LNCaP clone FGC (cell line): ENCODE results near the gene CEP131.

Experiments
- DNase-seq: peaks from one replicate; pipeline ENCODE4 v3.0.0-alpha.2; 2011; ENCODE audit warnings: low read depth
- H3K4me3 ChIP-seq: 2 replicates; pipeline ENCODE4 v1.5.1; 2011; ENCODE audit warnings: mild to moderate bottlenecking, low read depth, low read length, control low read depth
- TF ChIP-seq, protein P1 (sequence below): IDR thresholded peaks from 2 replicates; pipeline ENCODE4 v1.5.1; 2012; ENCODE audit warnings: mild to moderate bottlenecking; ENCODE audit not compliant: control insufficient read depth, insufficient read depth; ENCODE audit errors: extremely low read depth

Gene CEP131

DNA sequence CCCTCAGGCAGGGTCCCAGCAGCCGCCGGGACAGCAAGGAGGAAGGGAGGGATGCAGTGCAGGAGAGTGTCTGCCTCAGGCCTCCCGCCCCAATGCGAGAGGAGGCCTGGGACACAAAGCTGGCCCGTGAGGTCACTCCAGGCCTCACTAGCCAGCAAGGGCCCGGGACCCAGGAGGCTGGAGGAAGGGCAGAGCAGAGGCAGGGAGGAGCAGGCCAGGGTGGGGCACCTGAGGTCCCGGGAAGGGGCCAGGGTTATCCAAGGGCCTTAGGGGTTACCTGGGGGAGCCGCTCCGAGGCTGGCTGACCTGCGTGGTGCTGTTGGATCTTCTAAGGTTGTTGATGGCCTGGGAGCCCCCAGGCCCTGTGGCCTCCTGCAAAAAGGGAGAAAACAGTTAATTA is 14.1 kb downstream of the CEP131 start:
- TF ChIP-seq, protein P1, sequence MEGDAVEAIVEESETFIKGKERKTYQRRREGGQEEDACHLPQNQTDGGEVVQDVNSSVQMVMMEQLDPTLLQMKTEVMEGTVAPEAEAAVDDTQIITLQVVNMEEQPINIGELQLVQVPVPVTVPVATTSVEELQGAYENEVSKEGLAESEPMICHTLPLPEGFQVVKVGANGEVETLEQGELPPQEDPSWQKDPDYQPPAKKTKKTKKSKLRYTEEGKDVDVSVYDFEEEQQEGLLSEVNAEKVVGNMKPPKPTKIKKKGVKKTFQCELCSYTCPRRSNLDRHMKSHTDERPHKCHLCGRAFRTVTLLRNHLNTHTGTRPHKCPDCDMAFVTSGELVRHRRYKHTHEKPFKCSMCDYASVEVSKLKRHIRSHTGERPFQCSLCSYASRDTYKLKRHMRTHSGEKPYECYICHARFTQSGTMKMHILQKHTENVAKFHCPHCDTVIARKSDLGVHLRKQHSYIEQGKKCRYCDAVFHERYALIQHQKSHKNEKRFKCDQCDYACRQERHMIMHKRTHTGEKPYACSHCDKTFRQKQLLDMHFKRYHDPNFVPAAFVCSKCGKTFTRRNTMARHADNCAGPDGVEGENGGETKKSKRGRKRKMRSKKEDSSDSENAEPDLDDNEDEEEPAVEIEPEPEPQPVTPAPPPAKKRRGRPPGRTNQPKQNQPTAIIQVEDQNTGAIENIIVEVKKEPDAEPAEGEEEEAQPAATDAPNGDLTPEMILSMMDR, result no peak
- no peak for DNase-seq

DNA sequence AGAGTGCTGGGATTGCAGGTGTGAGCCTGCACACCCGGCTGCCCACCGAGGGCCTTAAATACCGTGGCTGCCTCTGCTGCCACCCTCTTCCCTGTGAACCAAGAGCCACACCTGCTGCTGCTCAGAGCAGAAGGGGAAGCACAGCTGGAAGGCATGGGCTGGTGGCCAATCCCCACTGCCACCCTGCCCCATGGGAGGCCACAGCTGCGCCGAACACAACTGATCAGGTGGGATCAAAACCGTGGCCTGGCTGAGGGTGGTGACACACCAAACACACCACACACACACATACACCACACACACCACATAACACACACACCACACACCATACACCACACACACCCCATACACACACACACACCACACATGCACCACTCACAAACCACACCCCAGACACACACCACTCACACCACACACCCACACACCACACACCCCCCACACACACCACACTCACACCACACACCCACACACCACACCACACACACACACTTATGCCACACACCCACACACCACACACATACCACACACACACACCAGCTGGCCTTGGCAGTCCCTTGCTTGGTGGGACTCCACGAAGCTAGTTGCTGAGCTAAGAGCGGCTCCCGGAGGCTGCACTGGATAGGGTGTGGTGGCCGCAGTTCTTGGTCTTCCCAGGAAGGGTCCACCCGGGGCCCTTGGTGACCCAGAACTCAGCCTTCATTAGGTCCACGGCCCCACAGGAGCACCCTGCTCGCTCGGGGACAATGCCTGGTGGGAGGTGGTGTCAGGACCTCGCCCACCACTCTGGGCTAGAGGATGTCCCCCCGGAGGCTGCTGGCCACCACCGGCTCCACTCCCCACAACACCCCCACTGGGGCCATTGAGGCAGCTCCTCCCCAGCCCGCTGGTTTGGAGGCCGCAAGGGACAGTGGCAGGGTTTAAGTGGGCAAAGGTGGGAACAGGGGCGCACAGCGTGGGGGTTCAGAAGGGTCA is 14.9 kb downstream of the CEP131 start:
- TF ChIP-seq, protein P1, result no peak
- no peak overlapping the region for H3K4me3 ChIP-seq
- DNase-seq, result no peak

More for the DNA sequence above, 14.1 kb downstream of the CEP131 start:
- H3K4me3 ChIP-seq, result no peak overlapping the region

GRCh38 chr17:81206657-81207056 is 16.1 kb downstream of the CEP131 start:
- H3K4me3 ChIP-seq, result no peak overlapping the region
- TF ChIP-seq, protein P1, result no peak
- no peak for DNase-seq

GRCh38 chr17:81206166-81206565 is 16.6 kb downstream of the CEP131 start:
- no peak for DNase-seq
- no peak overlapping the region for H3K4me3 ChIP-seq
- TF ChIP-seq, protein P1, result no peak

DNA sequence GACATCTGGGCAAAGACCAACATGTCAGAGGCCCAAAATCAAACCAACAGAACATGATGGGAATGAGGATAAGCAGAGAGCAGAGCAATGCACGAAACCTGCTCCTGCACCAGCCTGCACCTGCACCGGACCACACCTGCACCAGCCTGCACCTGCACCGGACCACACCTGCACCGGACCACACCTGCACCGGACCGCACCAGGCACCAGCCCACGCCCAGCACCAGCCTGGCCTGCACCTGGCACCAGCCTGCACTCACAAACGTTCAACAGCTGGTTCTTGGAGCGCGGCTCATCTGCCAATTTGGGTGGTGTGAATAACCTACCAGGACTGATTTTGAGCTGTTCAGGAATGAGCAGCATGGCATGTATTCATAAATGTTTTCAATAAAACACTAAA is 18.2 kb downstream of the CEP131 start:
- no peak overlapping the region for H3K4me3 ChIP-seq
- no peak for DNase-seq
- TF ChIP-seq, protein P1, result no peak

- no peak overlapping the region for H3K4me3 ChIP-seq
- TF ChIP-seq, protein P1, result no peak
- DNase-seq, result no peak
Measured at GRCh38 chr17:81203136-81203535, 19.6 kb downstream of the CEP131 start.
